ENCODE data around the gene EYS. TPM values are rescaled to one million over a fixed set of nuclear protein-coding genes. Genes with fewer than 3 reads are reported as not detected.

EYS gene
- total and polyA plus RNA-seq, 2 of the 8 experiments (the other 6 are each of a cell fraction or from before 2014, with no cell fraction given): 0.05 to 0.13 TPM

DNA sequence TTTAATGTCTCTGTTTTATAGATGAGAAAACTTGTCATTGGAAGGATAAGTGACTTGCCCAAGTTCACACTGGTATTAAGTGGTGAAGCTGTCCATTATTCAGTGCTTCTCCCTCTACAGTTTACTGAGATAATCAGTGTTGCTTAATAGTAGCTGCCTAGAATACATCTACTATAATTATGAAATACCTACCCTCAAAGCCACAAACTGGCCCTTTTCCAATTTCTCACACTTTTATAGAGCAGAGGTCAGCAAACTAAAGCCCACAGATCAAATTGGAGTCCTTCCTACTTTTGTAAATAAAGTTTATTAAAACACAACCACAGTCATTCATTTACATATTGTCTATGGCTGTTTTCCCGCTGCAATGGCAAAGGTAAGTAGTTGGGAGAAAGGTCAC lies 73.5 kb downstream of the EYS start (continued):
- TF ChIP-seq JUND (IDR thresholded peaks at IDR 0.05; ENCODE audit: low read length): no peak
- no peak for TF ChIP-seq KDM5A (IDR thresholded peaks at IDR 0.05; ENCODE audit: low read length)
- no peak for TF ChIP-seq POU5F1 (IDR thresholded peaks at IDR 0.05; ENCODE audit: low read depth, low read length)
- no peak for TF ChIP-seq MAFK (IDR thresholded peaks at IDR 0.05; ENCODE audit: low read depth, low read length)
- no peak for TF ChIP-seq TEAD4 (IDR thresholded peaks at IDR 0.05; ENCODE audit: low read depth, low read length)
- no peak for TF ChIP-seq ZNF274 (IDR thresholded peaks at IDR 0.05; ENCODE audit: borderline replicate concordance, extremely low read depth, low read length)

Data from H1 (cell line).